HG03439 (cell line): ENCODE results near the gene DOK3.

Source experiments
- ATAC-seq: cut with Tn5 transposase; IDR thresholded peaks from one replicate; pipeline ENCODE4 v1.9.1; 2021; ENCODE audit warnings: mild to moderate bottlenecking, moderate library complexity; ENCODE audit not compliant: unreplicated experiment

Gene DOK3

DNA sequence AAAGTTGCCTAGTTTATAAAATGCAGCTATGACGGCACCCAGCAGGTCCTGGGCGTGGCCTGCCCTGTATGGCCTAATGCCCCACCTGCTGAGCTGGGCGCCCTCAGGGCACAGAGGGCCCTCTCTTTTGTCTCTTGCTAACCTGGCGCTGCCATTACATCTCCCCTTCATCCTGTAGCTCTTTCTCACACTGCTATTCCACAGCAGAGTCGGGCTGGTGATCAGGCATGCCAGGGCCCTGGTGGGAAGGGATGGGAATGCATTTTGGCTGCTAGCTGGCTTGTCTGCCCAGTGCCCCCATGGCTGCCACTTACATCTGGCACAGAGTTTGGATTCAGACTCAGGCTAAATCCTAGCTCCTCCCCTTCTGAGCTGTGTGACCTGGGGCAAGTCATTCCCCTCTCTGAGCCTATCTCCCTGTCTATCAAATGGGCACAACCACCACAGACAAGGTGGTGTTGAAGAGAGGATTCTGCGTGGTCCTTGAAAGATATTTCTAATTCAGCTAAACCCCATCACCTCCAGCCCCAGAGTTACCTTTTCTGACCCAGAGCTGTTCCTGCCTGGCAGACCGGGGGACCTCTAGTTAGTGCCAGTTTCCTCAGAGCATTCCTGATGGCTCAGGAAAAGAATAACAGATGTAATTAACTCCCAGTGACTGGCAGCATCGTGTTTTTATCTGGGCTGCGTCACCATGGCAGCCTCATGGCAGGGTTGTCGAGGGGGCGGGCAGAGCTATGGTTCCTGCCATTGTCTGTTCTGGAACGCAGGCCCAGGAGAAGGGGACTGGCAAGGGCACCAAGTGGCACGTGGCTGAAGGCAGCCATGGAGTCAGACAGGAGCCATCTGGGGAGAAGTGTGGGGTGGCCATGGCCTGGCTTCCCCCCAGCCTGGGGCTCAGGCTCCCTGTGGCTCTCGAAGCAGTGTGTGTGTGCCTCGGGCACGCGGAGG lies 56.7 kb downstream of the DOK3 start:
- no peak for ATAC-seq
